Limb (tissue), 2 donors: ENCODE data around the gene GJD2.

Experiments used
- DNase-seq, 2 donors: peaks; one replicate each; pipeline ENCODE4 v3.0.0-alpha.2; 2016; ENCODE audit errors: extremely low spot score in 2 of 2

GJD2 gene

GRCh38 chr15:34754674-34755418 lies at the start of gene GJD2:
TSS of gene GJD2 (minus strand) at chr15:34754998. CDS start at chr15:34754488, 510 bp downstream.
- DNase-seq: peak in 1 of 2 donors; percentile 44

GRCh38 chr15:34804113-34804512 lies 49.3 kb upstream of the GJD2 start:
- no peak for DNase-seq

GRCh38 chr15:34802803-34803750 lies 48.3 kb upstream of the GJD2 start:
- no peak for DNase-seq

- DNase-seq: peak in 1 of 2 donors; percentile 50
Measured at GRCh38 chr15:34802371-34802770, 47.6 kb upstream of the GJD2 start.

- DNase-seq: peak; percentile 69
Measured at GRCh38 chr15:34799149-34800101, 44.6 kb upstream of the GJD2 start.

- no peak for DNase-seq
Measured at GRCh38 chr15:34796847-34797435, 42.1 kb upstream of the GJD2 start.

GRCh38 chr15:34795267-34796081 lies 40.7 kb upstream of the GJD2 start, which contains the start of gene ACTC1:
TSS of gene ACTC1 (minus strand) at chr15:34795549. CDS start at chr15:34794808, 741 bp downstream.
- peak; percentile 52 to 73 for DNase-seq

GRCh38 chr15:34794590-34795206 lies 39.9 kb upstream of the GJD2 start:
- no peak for DNase-seq

GRCh38 chr15:34793901-34794300 lies 39.1 kb upstream of the GJD2 start:
- no peak for DNase-seq

GRCh38 chr15:34793071-34793470 lies 38.3 kb upstream of the GJD2 start:
- DNase-seq: no peak

GRCh38 chr15:34791701-34792100 lies 36.9 kb upstream of the GJD2 start:
- no peak for DNase-seq

- DNase-seq: no peak
Measured at GRCh38 chr15:34790121-34790520, 35.3 kb upstream of the GJD2 start.

GRCh38 chr15:34789326-34789725 lies 34.5 kb upstream of the GJD2 start:
- DNase-seq: no peak

- DNase-seq: no peak
Measured at GRCh38 chr15:34786206-34786605, 31.4 kb upstream of the GJD2 start.

GRCh38 chr15:34783991-34784390 lies 29.2 kb upstream of the GJD2 start:
- no peak for DNase-seq

- no peak for DNase-seq
Measured at GRCh38 chr15:34783431-34783830, 28.6 kb upstream of the GJD2 start.

GRCh38 chr15:34782901-34783300 lies 28.1 kb upstream of the GJD2 start:
- no peak for DNase-seq

GRCh38 chr15:34780725-34781124 lies 25.9 kb upstream of the GJD2 start:
- no peak for DNase-seq

- DNase-seq: no peak
Measured at GRCh38 chr15:34776606-34777105, 21.9 kb upstream of the GJD2 start.
